Endothelial cell of umbilical vein (primary cell): Measurements from ENCODE around the gene POLR2E. TPM values are rescaled to one million over a fixed set of nuclear protein-coding genes. Genes with fewer than 3 reads are reported as not detected.
"Not testable (repeated sequence)": the region's sequence is repeated elsewhere in the genome, so short reads cannot be mapped to it uniquely, and the experiment has no call there.

Source experiments
- BruUV-seq: library from RNA; stranded (reverse); fragments of 400-500 nt; replicated peaks from 2 replicates; lab custom pipeline; 2021; lab: Mats Ljungman, UMichigan
- CTCF ChIA-PET: fragments of 300-600, 350-600 bp; sonication (Branson Sonifier 250); formaldehyde crosslinking; loops from one replicate; lab custom pipeline; 2021; ENCODE audit warnings: antibody characterized with exemption, inconsistent platforms; lab: Charles Lee
- POLR2A ChIA-PET: fragments of 300-600, 350-600 bp; sonication (Branson Sonifier 250); formaldehyde crosslinking; loops from one replicate; lab custom pipeline; 2021; ENCODE audit warnings: antibody characterized with exemption, inconsistent platforms; lab: Charles Lee
- DNase-seq: peaks from one replicate; pipeline ENCODE4 v3.0.0-alpha.2; 2011; ENCODE audit warnings: low read depth, low spot score
- FAIRE-seq: peaks from 2 replicates; lab custom pipeline; 2011; peaks lifted over from hg19 to GRCh38; lab: Jason Lieb, UNC
- H2AFZ ChIP-seq: 2 replicates; pipeline ENCODE4 v1.6.0; 2012; ENCODE audit warnings: low read depth, low read length, control low read depth, inconsistent platforms
- H3K27ac ChIP-seq: 2 replicates; pipeline ENCODE4 v1.5.1; 2011; ENCODE audit warnings: low read depth, mild to moderate bottlenecking, control low read depth, low read length, moderate library complexity; ENCODE audit not compliant: insufficient read depth
- H3K27me3 ChIP-seq, 2 experiments: 2 replicates each; pipeline versions ENCODE4 v1.6.0 to v1.6.1; 2011; ENCODE audit warnings: low read length in 2 of 2, mixed read lengths in 1 of 2; ENCODE audit not compliant: control insufficient read depth in 2 of 2, insufficient read depth in 2 of 2
- H3K36me3 ChIP-seq, 2 experiments: 2 replicates in 1 of 2; 3 replicates in 1 of 2; pipeline ENCODE4 v1.5.1; 2011; ENCODE audit warnings: low read length in 2 of 2, mild to moderate bottlenecking in 1 of 2, moderate library complexity in 1 of 2; ENCODE audit not compliant: control insufficient read depth in 2 of 2, insufficient read depth in 2 of 2; ENCODE audit errors: extremely low read depth in 1 of 2
- H3K4me1 ChIP-seq: 3 replicates; pipeline ENCODE4 v1.5.1; 2011; ENCODE audit warnings: mild to moderate bottlenecking, low read length; ENCODE audit not compliant: control insufficient read depth, insufficient read depth; ENCODE audit errors: extremely low read depth
- H3K4me2 ChIP-seq: 2 replicates; pipeline ENCODE4 v1.6.1; 2011; ENCODE audit warnings: low read length, control low read depth, mixed read lengths; ENCODE audit not compliant: insufficient read depth
- H3K4me3 ChIP-seq, 3 experiments: fragments of 200-600 bp in 1 of 3; sonication (generic), shearing (Covaris generic) in 1 of 3; replicated peaks in 1 of 3; 2 replicates each; pipeline ENCODE4 v1.5.1; 2011 to 2016; ENCODE audit warnings: control low read depth in 3 of 3, low read length in 3 of 3, mild to moderate bottlenecking in 2 of 3, inconsistent platforms in 1 of 3, low read depth in 1 of 3, moderate library complexity in 1 of 3; ENCODE audit not compliant: insufficient read depth in 1 of 3
- H3K79me2 ChIP-seq: 2 replicates; pipeline ENCODE4 v1.6.0; 2012; ENCODE audit warnings: low read length, inconsistent platforms; ENCODE audit not compliant: control insufficient read depth, insufficient read depth
- H3K9ac ChIP-seq: replicated peaks from 2 replicates; pipeline ENCODE3; 2011; ENCODE audit warnings: low read length, control low read depth; ENCODE audit not compliant: insufficient read depth; ENCODE audit errors: extremely low read depth
- H3K9me1 ChIP-seq: replicated peaks from 3 replicates; pipeline ENCODE4 v1.6.0; 2011; ENCODE audit warnings: mild to moderate bottlenecking, low read length; ENCODE audit not compliant: control insufficient read depth, insufficient read depth; ENCODE audit errors: extremely low read depth
- H3K9me3 ChIP-seq: replicated peaks from 2 replicates; pipeline ENCODE4 v1.5.1; 2012; ENCODE audit warnings: low read length, inconsistent platforms; ENCODE audit not compliant: control insufficient read depth, insufficient read depth
- H4K20me1 ChIP-seq: replicated peaks from 2 replicates; pipeline ENCODE3; 2011; ENCODE audit warnings: mild to moderate bottlenecking, low read length; ENCODE audit not compliant: control insufficient read depth, insufficient read depth; ENCODE audit errors: extremely low read depth
- CTCF ChIP-seq, 2 donors: IDR thresholded peaks; 1 replicate in 1 of 2; 2 replicates in 1 of 2; pipeline ENCODE4 v1.5.1; 2011; ENCODE audit warnings: low read length in 2 of 2, mild to moderate bottlenecking in 2 of 2, moderate library complexity in 2 of 2, control low read depth in 1 of 2, inconsistent platforms in 1 of 2, low read depth in 1 of 2; ENCODE audit not compliant: insufficient read depth in 1 of 2; ENCODE audit errors: extremely low read depth in 1 of 2
- EZH2 ChIP-seq: IDR thresholded peaks from 2 replicates; pipeline ENCODE4 v1.6.1; 2012; ENCODE audit warnings: borderline replicate concordance, low read depth, mild to moderate bottlenecking, moderate library complexity, low read length, inconsistent platforms; ENCODE audit not compliant: severe bottlenecking
- FOS ChIP-seq: IDR thresholded peaks from 2 replicates; pipeline ENCODE4 v1.6.1; 2011; ENCODE audit warnings: mild to moderate bottlenecking, low read length, moderate library complexity, borderline replicate concordance; ENCODE audit not compliant: insufficient read depth
- GATA2 ChIP-seq: IDR thresholded peaks from 2 replicates; pipeline ENCODE4 v1.7.0; 2011; ENCODE audit warnings: low read depth, mild to moderate bottlenecking, moderate library complexity, mixed read lengths, low read length; ENCODE audit not compliant: insufficient read length, insufficient read depth
- JUN ChIP-seq: IDR thresholded peaks from 2 replicates; pipeline ENCODE4 v1.6.1; 2011; ENCODE audit warnings: borderline replicate concordance, low read depth; ENCODE audit not compliant: insufficient read length, insufficient read depth
- MAX ChIP-seq: IDR thresholded peaks from 2 replicates; pipeline ENCODE4 v1.6.1; 2011; ENCODE audit not compliant: insufficient read depth, insufficient read length
- MYC ChIP-seq: IDR thresholded peaks from one replicate; pipeline ENCODE4 v1.6.1; 2011; ENCODE audit warnings: mild to moderate bottlenecking, low read depth, low read length
- POLR2A ChIP-seq: IDR thresholded peaks from 2 replicates; pipeline ENCODE4 v1.6.1; 2012; ENCODE audit warnings: low read depth, mild to moderate bottlenecking, control low read depth, low read length
- POLR2AphosphoS5 ChIP-seq: IDR thresholded peaks from 2 replicates; pipeline ENCODE4 v1.6.1; 2012; ENCODE audit warnings: low read depth, mild to moderate bottlenecking, control low read depth, low read length, moderate library complexity; ENCODE audit not compliant: insufficient read depth
- dilution Hi-C: fragments of 300-500 bp; cut with MboI; formaldehyde crosslinking; loops from one replicate; pipeline ENCODE4 v1.15.0; 2019; ENCODE audit warnings: low sequenced_read_pairs; ENCODE audit not compliant: extremely low pct_ligation_motif_present
- intact Hi-C: fragments of 100-400 bp; cut with micrococcal nuclease; formaldehyde crosslinking; loops from one replicate; pipeline ENCODE4 v1.10.0; 2022
- polyA plus RNA-seq, 4 experiments: library from polyadenylated mRNA; depleted of rRNA in 3 of 4; stranded (reverse) in 3 of 4; unstranded in 1 of 4; fragments of >200 nt; gene quantifications; 2 replicates each; pipeline versions ENCODE4 v1.2.1 to v1.2.3, GENCODE V29; 2011 to 2012; ENCODE audit warnings: missing spikeins in 1 of 4
- total RNA-seq: library from RNA; stranded (reverse); gene quantifications from 2 replicates; pipeline ENCODE4 v1.2.3, GENCODE V29; 2021

Gene POLR2E
- total and polyA plus RNA-seq, 2 donors (not counting 3 experiments of a cell fraction or from before 2014, with no cell fraction given), result 272 to 344 TPM

- TF ChIP-seq MYC, result no peak
- no peak for TF ChIP-seq POLR2AphosphoS5
- no peak for TF ChIP-seq POLR2A
- TF ChIP-seq JUN, result no peak
- TF ChIP-seq FOS, result no peak
- no peak for TF ChIP-seq CTCF (IDR thresholded peaks at IDR 0.05; ENCODE audit: extremely low read depth in 1 of 2, insufficient read depth in 1 of 2, low read depth in 1 of 2, low read length in 2 of 2)
- TF ChIP-seq MAX, result no peak
- no peak for TF ChIP-seq GATA2
- TF ChIP-seq EZH2, result no peak
- ChIA-PET POLR2A (no interaction called here), CTCF (no interaction called here)
- H3K9me1 ChIP-seq, result no peaks in the 10 kb centered on the region
- H3K79me2 ChIP-seq, result no peaks in the 10 kb centered on the region
- no peaks in the 10 kb centered on the region for H3K27me3 ChIP-seq
- no peak for FAIRE-seq
- no TSS peak for BruUV-seq
- no peak overlapping the region for H3K27ac ChIP-seq
- H3K9ac ChIP-seq, result no peak overlapping the region
- no peak overlapping the region for H3K4me2 ChIP-seq
- DNase-seq, result no peak
- intact Hi-C loops (no loop called here), dilution Hi-C loops (no loop called here)
- H4K20me1 ChIP-seq, result no peaks in the 10 kb centered on the region
- H3K36me3 ChIP-seq, result peaks cover 12 to 49% of the 10 kb centered on the region in 2 experiments
- H3K4me3 ChIP-seq, result no peak overlapping the region
- no peak overlapping the region for H2AFZ ChIP-seq
- no peaks in the 10 kb centered on the region for H3K9me3 ChIP-seq
- H3K4me1 ChIP-seq, result peaks cover 5% of the 10 kb centered on the region
These were observed 20.7 kb upstream of the POLR2E start for GRCh38 chr19:1115646-1116420.

- H3K4me1 ChIP-seq, H3K9ac ChIP-seq, H3K9me1 ChIP-seq, H3K9me3 ChIP-seq, DNase-seq, FAIRE-seq, dilution Hi-C loops, H3K4me2 ChIP-seq, POLR2A ChIA-PET, H3K27me3 ChIP-seq, H3K4me3 ChIP-seq, H2AFZ ChIP-seq, BruUV-seq, H3K79me2 ChIP-seq, H3K27ac ChIP-seq, H4K20me1 ChIP-seq: not testable (repeated sequence)
- H3K36me3 ChIP-seq, result peaks cover 14 to 50% of the 10 kb centered on the region in 2 experiments
- CTCF ChIA-PET, result interaction anchor here (2.1 to 4.4 kb wide), 2 partner anchors 79 to 126 kb away, joined by 11 to 80 read pairs; partner anchors contain the start of gene ATP5F1D
- intact Hi-C loops, result loop anchor here (5.0 kb wide), 1 partner anchor 78 kb away; no protein-coding TSS in a partner anchor
These were observed 19.6 kb upstream of the POLR2E start for GRCh38 chr19:1114728-1115127.
